Stimulated activated CD4-positive, alpha-beta T cell treated with anti-CD3 and anti-CD28 coated beads, Interleukin-1b, Interleukin-23, amount 100 ng/mL, for 1 hour (primary cell): Measurements from ENCODE around the gene ARHGAP22.

ENCODE experiments used
- DNase-seq, 2 donors: peaks; one replicate each; pipeline ENCODE4 v3.0.0-alpha.2; 2020; ENCODE audit warnings: low read depth in 2 of 2

ARHGAP22 gene

GRCh38 chr10:48607356-48608278 lies 2.7 kb upstream of the ARHGAP22 start:
- no peak for DNase-seq

DNA sequence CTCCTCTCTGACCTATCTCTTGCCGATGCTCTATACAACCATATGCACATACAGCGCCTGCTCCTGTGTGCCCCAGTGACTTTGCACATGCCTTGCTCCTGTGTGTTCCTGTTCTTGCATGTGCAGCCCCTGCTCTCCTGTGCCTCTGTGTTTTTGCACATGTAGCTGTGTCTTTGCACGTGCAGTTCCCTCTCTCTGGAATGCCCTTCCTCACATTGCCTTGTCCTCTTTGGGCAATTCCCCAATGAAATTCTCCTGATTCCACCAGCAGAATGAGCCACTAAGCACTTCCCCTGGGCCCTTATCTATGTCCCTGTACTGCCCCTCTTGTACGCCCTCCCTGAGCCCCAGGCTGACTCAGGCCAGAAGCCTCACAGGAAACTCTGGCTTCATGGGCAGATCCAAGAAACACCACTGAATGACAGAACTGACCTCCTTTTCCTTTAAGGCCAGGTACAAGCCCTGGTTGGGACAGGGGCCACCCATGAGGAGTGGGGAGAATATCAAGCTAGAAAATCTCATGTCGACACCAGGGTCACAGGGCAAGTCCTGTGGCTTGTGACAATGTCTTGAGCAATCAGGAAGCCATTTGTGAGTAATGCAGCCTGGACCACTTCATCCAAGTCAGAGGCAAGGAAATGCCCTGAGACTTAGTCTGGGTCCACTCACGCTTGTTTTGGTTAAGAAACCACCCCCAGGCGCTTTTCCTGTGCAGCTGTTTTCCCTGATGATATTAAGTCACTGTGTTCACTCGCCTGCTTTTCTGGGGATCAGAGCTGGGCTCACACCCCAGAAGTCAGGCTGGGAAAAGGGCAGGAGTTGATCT lies 1.9 kb upstream of the ARHGAP22 start:
- DNase-seq, result no peak

DNA sequence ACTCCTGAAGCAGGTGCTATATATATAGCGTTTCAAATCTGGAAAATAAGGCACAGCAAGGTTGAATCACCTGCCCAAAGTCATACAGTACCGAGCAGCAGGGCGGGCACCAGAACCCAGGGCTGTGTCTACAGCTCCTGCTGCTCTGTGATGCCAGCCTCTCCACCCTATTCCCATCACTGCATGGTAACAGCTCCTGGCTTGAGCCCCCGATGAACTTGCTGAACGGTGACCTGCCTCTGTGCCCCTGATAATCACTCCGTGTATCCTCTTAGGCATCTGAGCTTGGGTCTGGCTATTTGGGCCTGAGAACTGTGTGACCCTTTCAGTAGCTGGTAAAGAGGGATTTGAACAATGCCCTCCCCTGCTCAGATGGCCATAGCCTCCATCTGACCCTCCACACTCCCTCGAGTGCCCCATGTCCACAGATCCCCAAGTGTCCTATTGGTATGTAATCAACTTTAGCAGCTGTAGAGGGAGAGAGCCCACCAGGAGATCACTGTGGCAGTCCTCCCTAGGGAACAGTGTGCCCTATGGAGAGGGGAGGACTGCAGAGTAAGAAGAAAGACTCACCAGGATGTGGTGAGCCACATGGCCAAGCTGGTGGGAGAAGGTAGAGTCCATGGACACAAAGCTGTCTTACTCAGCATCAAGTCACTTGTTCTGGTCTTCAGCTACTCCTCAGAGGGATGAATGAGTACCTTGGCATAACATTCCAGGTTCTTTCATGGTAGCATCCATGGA lies 1.1 kb upstream of the ARHGAP22 start:
- no peak for DNase-seq

- DNase-seq, result no peak
These were observed 558 bp downstream of the ARHGAP22 start for GRCh38 chr10:48604039-48604990.

DNA sequence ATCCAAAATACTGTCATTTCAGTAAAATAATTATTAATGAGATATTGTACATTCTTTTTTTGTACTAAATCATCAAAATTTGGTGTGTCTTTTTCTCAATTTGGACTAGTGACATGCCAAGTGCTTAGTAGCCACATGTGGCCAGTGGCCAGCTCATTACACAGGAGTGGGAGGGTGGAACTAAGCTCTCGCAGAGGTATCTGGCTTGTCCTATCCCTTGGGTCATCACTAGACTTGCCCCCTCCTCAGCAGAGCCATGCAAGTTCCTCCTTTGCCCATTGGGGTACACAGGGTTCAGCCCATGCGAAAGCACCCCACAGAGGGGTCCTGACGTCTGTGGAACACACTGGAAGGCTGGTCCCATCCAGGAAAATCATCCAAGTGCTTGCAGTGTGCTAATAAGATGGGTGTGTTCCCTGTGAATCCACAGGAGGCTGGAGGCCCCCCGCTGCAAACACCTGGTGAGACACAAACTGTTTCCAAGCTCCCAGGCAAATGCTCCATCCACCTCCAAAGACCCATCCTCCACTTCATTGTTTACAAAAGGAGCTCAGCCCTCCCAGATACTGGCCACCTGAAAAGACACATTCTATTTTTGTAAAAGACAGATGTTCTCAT lies 1.3 kb downstream of the ARHGAP22 start:
- no peak for DNase-seq

- no peak for DNase-seq
These were observed 2.3 kb downstream of the ARHGAP22 start for GRCh38 chr10:48602401-48603135.

GRCh38 chr10:48601789-48602188 lies 3.1 kb downstream of the ARHGAP22 start:
- DNase-seq, result no peak

DNA sequence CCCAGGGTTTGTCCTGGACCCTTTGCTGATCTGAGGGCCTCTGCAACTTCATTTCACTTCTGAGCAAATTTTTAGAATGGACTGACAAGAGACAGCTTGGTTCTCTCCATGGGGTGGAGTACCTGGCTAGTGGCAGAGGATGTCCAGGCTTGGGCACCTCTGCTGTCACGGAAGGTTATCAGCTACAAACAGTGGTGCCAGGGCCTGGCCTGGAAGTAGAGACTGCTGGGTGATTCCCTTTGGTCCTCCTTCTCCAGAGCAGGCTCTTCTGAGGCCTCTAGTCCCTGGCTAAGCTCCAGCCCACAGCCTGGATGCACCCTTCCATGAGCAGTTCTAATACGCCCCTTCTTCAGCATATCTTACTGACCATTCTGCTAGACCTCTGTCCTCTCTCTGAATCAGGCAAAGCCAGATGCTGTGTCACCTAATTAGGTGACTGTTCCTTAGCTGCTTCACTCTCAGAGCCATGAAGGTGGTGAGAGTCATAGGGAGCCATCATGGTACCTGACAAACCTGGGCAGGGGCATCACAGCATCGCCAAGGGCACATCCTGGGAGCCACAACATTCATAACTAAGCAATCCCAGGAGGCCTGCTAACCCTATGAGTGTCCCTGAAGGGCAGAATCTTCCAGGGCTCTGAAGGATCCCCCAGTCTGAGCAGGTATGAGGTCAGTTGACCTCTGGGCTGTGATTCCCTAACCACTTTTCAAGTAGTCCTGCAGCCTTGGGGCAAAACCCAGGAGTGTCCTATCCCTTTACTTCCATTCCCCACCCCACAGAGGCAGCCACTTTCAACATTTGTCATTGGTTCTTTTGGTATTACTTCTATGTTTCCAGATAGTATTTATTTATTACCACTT lies 4.0 kb downstream of the ARHGAP22 start:
- DNase-seq, result no peak

DNA sequence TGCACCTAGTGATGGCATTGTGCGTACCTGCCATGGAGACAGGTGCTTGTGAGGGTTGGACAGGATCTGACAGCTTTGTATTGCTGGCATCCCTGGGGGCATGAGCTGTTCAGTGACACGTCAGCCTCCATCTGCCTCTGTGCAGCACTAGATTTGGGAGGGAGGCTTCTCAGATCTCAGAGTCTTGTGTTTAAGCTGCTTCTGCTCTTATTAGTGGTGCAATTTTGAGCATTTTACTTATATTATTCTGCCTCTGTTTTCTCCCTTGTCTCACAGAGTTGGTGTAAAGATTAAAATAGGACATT lies 5.1 kb downstream of the ARHGAP22 start:
- DNase-seq, result no peak

- no peak for DNase-seq
These were observed 5.7 kb downstream of the ARHGAP22 start for GRCh38 chr10:48598936-48599829.

- DNase-seq, result no peak
These were observed 6.5 kb downstream of the ARHGAP22 start for GRCh38 chr10:48598243-48598935.

GRCh38 chr10:48595539-48595932 lies 9.3 kb downstream of the ARHGAP22 start:
- no peak for DNase-seq

DNA sequence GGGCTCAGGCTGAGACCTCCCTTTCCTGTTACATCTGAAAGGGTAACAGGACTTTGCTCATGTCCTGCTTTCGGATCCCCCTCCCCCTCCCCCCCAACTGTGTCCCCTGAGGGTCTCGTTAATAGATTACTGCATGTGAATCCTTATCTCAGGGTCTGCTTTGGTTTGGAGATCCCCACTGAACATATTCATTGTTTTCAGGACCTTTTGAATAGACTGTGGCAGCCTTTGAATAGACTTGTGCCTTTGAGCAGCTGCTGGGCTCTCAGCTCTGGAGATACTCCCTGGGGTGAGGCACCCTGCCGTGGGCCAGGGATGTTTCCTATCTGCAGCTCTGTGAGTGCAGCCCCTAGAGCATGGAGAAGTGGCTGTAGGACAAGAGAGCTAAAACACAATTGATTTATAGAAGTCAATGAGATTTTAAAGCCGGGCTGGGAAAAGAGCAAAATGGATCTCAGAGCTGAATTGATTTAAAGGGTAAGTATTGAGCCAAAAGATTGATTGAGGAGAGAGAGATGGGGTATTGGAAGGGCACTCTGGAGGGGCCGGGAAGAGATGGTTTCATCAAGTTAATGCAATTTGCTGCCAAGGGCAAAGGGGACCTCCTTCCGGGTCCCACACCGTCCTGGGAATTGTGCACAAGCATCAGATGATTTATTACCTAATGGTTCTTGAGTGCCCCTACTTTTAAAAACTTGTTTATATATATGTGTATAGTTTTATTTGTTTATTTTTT lies 9.9 kb downstream of the ARHGAP22 start:
- no peak for DNase-seq

GRCh38 chr10:48594371-48594770 lies 10.5 kb downstream of the ARHGAP22 start:
- DNase-seq, result no peak

GRCh38 chr10:48592346-48592745 lies 12.5 kb downstream of the ARHGAP22 start:
- no peak for DNase-seq

DNA sequence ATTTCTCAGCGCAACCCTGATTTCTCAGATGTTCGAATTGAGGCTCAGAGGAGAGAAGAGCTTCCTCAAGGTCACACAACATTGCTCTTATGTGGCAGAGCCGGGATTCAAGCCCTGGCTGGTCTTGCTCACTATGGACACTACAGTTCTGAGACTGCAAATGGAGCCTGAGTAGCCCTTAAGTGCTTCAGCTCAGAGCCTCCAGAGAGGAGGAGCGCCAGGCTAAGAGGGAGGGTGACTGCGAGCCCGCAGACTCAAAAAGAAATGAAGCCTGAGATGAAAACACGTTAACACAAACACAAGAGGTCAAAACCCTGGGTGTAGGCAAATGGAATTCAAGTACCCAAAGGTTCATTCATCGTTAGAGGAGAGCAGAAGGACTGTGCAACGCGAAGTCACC lies 13.9 kb downstream of the ARHGAP22 start:
- no peak for DNase-seq

DNA sequence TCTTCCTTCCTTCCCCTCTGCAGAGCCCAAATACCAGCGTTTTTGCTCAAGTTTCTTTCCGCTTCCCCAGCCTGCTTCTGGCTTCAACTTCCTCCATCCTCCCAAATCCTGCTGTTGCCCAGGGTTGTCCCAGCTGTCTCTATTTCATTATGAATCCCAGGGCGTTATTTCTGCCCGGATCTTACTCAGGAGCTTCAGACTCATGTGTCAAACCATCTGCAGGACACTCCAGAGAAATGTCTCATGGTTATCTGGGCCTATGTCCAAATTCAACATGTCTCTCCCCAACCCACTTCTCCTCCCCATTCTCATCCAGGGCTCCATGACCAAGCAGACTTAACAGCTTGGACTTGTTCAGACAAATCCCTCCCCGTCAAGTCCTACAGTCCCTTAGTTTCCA lies 15.6 kb downstream of the ARHGAP22 start:
- DNase-seq, result no peak
